Measurements from ENCODE around the gene DENND4A.

DNA sequence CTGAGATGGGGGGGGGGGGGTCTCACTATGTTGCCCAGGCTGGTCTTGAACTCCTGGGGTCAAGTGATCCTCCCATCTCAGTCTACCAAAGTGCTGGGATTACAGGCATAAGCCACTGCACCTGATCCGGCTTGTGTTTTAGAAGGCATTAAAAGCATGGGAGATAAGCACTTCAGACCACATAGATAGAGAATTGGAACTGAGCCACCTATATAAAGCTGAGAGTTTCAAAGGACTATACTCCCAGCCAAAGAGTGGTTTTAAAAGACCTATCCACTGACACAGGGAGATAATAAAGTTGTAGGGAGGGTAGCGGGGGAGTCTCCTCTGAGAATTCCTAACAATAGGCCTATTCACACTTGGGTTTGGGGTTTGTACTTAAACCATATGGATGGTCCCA, 34.8 kb downstream of the DENND4A start:
- TF ChIP-seq, protein P1, sequence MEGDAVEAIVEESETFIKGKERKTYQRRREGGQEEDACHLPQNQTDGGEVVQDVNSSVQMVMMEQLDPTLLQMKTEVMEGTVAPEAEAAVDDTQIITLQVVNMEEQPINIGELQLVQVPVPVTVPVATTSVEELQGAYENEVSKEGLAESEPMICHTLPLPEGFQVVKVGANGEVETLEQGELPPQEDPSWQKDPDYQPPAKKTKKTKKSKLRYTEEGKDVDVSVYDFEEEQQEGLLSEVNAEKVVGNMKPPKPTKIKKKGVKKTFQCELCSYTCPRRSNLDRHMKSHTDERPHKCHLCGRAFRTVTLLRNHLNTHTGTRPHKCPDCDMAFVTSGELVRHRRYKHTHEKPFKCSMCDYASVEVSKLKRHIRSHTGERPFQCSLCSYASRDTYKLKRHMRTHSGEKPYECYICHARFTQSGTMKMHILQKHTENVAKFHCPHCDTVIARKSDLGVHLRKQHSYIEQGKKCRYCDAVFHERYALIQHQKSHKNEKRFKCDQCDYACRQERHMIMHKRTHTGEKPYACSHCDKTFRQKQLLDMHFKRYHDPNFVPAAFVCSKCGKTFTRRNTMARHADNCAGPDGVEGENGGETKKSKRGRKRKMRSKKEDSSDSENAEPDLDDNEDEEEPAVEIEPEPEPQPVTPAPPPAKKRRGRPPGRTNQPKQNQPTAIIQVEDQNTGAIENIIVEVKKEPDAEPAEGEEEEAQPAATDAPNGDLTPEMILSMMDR (conservative IDR thresholded peaks at IDR 0.05; ENCODE audit: low read depth, low read length) = no peak
- no peak for TF ChIP-seq EZH2phosphoT487 (IDR thresholded peaks at IDR 0.05; ENCODE audit: borderline replicate concordance, low read length)
